HEK293T (cell line): ENCODE measurements around the gene PAQR7.

Experiments used
- CTCF ChIA-PET: fragments of 350-600 bp; formaldehyde crosslinking; extraction: SDS; loops from one replicate; lab custom pipeline; 2021; ENCODE audit warnings: antibody characterized with exemption, inconsistent platforms; lab: Yijun Ruan, JAX
- POLR2A ChIA-PET: fragments of 350-600 bp; formaldehyde crosslinking; extraction: SDS; loops from one replicate; lab custom pipeline; 2020; ENCODE audit warnings: antibody characterized with exemption, inconsistent platforms; lab: Yijun Ruan, JAX
- DNase-seq: peaks from one replicate; pipeline ENCODE4 v3.0.0; 2012; ENCODE audit warnings: mixed read lengths; ENCODE audit errors: extremely low spot score
- ARNT ChIP-seq: fragments of 450-650 bp; IDR thresholded peaks from 2 replicates; pipeline ENCODE4 v1.6.1; 2017; ENCODE audit warnings: mild to moderate bottlenecking
- BHLHE40 ChIP-seq: fragments of 450-650 bp; IDR thresholded peaks from 2 replicates; pipeline ENCODE4 v1.6.1; 2016; ENCODE audit warnings: mild to moderate bottlenecking, moderate library complexity, borderline replicate concordance
- CTBP1 ChIP-seq: fragments of 450-650 bp; IDR thresholded peaks from 2 replicates; pipeline ENCODE4 v1.6.1; 2016; ENCODE audit warnings: borderline replicate concordance
- ELF4 ChIP-seq: fragments of 450-650 bp; IDR thresholded peaks from 2 replicates; pipeline ENCODE4 v1.6.1; 2017; ENCODE audit warnings: antibody characterized with exemption
- FOXA1 ChIP-seq: fragments of 450-650 bp; IDR thresholded peaks from 2 replicates; pipeline ENCODE4 v1.6.1; 2016; ENCODE audit warnings: mild to moderate bottlenecking
- FOXK2 ChIP-seq: fragments of 450-650 bp; IDR thresholded peaks from 2 replicates; pipeline ENCODE4 v1.6.1; 2016; ENCODE audit warnings: mild to moderate bottlenecking
- FOXM1 ChIP-seq: fragments of 450-650 bp; IDR thresholded peaks from 2 replicates; pipeline ENCODE4 v1.6.1; 2017; ENCODE audit warnings: mild to moderate bottlenecking, borderline replicate concordance
- HDGF ChIP-seq: fragments of 450-650 bp; IDR thresholded peaks from 2 replicates; pipeline ENCODE4 v1.6.1; 2017; ENCODE audit warnings: antibody characterized with exemption, borderline replicate concordance
- L3MBTL2 ChIP-seq: fragments of 450-650 bp; conservative IDR thresholded peaks from 2 replicates; pipeline ENCODE4 v1.6.1; 2016; ENCODE audit warnings: mild to moderate bottlenecking
- LEF1 ChIP-seq: fragments of 450-650 bp; IDR thresholded peaks from 2 replicates; pipeline ENCODE4 v1.6.1; 2017; ENCODE audit warnings: mild to moderate bottlenecking, borderline replicate concordance
- NFRKB ChIP-seq: fragments of 450-650 bp; IDR thresholded peaks from 2 replicates; pipeline ENCODE4 v1.6.1; 2016; ENCODE audit warnings: mild to moderate bottlenecking, moderate library complexity
- SP1 ChIP-seq: fragments of 450-650 bp; IDR thresholded peaks from 2 replicates; pipeline ENCODE4 v1.6.1; 2017
- SUZ12 ChIP-seq: fragments of 450-650 bp; IDR thresholded peaks from 2 replicates; pipeline ENCODE4 v1.6.1; 2016; ENCODE audit warnings: mild to moderate bottlenecking
- TARDBP ChIP-seq: fragments of 450-650 bp; IDR thresholded peaks from 2 replicates; pipeline ENCODE4 v1.6.1; 2016
- ZNF384 ChIP-seq: fragments of 450-650 bp; IDR thresholded peaks from 2 replicates; pipeline ENCODE4 v1.6.1; 2016
- TF ChIP-seq, protein P1 (sequence below): fragments of 450-650 bp; IDR thresholded peaks from 2 replicates; pipeline ENCODE4 v1.6.1; 2016

The PAQR7 gene

DNA sequence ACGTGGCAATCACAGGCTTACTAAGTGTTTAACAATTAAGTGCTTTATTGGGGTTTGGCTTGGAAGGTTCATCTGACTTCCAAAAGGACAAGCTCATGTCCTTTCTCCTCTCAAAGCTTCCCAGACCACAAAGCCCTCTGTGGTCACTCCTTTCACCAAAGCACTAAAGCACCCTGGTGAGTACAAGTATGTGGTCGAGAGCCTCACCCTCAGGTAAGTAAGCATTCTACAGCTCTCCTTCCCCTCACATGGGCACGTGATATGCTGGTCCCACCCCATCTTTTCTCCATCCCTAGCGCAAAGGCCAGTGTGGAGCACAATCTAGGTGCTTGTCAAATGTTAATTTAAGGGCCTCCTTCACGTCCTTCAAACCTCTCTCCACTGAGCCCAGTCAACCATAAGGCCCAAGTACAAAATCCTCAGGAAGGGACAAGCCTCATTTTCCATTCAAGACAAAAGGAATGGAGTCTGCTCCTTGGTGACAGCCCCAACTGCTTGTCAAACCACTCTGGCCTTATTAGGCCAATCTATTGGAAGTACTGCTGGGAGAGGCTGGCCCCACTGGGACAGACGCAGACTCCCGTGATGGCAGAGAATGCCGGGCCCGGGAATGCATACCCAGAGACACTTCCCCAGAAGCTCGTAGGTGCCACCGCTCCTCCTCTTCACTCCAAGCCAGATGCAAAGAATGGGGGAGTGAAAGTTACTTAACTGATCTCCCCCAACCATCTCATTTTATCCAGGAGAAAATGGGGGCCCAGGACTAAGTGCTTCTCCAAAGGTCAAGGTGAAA lies 22.9 kb upstream of the PAQR7 start:
- no peak for TF ChIP-seq SP1
- no peak for TF ChIP-seq FOXK2
- no peak for TF ChIP-seq FOXM1
- no peak for TF ChIP-seq BHLHE40
- TF ChIP-seq, protein P1, sequence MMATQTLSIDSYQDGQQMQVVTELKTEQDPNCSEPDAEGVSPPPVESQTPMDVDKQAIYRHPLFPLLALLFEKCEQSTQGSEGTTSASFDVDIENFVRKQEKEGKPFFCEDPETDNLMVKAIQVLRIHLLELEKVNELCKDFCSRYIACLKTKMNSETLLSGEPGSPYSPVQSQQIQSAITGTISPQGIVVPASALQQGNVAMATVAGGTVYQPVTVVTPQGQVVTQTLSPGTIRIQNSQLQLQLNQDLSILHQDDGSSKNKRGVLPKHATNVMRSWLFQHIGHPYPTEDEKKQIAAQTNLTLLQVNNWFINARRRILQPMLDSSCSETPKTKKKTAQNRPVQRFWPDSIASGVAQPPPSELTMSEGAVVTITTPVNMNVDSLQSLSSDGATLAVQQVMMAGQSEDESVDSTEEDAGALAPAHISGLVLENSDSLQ: no peak
- TF ChIP-seq FOXA1: no peak
- TF ChIP-seq LEF1: no peak
- TF ChIP-seq ARNT: no peak
- no peak for TF ChIP-seq TARDBP
- TF ChIP-seq SUZ12: no peak
- no peak for TF ChIP-seq ELF4
- TF ChIP-seq CTBP1: no peak
- DNase-seq: no peak
- ChIA-PET CTCF (no interaction called here), POLR2A (interaction anchor here (1.1 to 6.5 kb wide), 3 partner anchors 10 to 101 kb away, joined by 3 to 61 read pairs (median 3); partner anchors contain the start of gene PAFAH2)

DNA sequence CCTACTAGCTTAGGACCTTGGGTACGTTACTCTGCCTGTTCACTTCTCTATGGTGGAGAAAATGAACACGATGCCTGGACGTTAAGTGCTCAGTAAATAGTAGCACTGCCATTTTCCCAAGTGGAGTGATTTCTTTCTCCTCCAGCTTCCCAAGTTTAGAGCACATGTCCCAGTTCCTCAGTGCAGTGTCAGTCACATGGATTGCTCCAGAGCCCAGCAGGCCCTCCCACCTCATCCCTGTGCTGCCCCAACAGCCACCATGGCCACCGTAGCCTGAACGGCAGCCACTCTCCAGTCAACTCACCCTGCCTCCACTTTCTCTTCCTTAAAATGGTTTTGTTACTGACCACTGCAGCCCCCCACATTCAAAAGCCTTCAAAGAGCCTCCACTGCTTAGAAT lies 22.2 kb upstream of the PAQR7 start:
- POLR2A ChIA-PET: interaction anchor here (1.1 to 6.5 kb wide), 5 partner anchors 8 to 102 kb away, joined by 3 to 61 read pairs (median 10); partner anchors contain the start of genes PAFAH2 and STMN1
- CTCF ChIA-PET: no interaction called here
- DNase-seq: no peak
- TF ChIP-seq L3MBTL2: no peak

GRCh38 chr1:25896266-25896665 lies 20.8 kb upstream of the PAQR7 start:
- CTCF ChIA-PET: interaction anchor here (0.8 to 3.1 kb wide), 12 partner anchors 8 to 133 kb away, joined by 3 to 25 read pairs (median 7); partner anchors contain the start of genes PAFAH2 and PAQR7
- DNase-seq: no peak
- POLR2A ChIA-PET: interaction anchor here (1.4 to 6.5 kb wide), 5 partner anchors 9 to 123 kb away, joined by 3 to 61 read pairs (median 10); partner anchors contain the start of genes PAFAH2, PAQR7 and STMN1
- TF ChIP-seq TARDBP: no peak
- no peak for TF ChIP-seq L3MBTL2
- TF ChIP-seq, protein P1: no peak
- no peak for TF ChIP-seq NFRKB
- TF ChIP-seq SP1: no peak

- TF ChIP-seq FOXA1 (no peak), ELF4 (no peak)
- peak; percentile 94 for DNase-seq
- ChIA-PET CTCF (interaction anchor here (0.6 to 3.1 kb wide), 17 partner anchors 9 to 160 kb away, joined by 3 to 25 read pairs (median 4); partner anchors contain the start of genes PAFAH2 and PAQR7), POLR2A (interaction anchor here (1.0 to 6.5 kb wide), 6 partner anchors 10 to 124 kb away, joined by 3 to 61 read pairs (median 9); partner anchors contain the start of genes PAFAH2, PAQR7 and STMN1)
These were observed 20.0 kb upstream of the PAQR7 start for GRCh38 chr1:25895365-25895990.

- no peak for TF ChIP-seq FOXK2
- no peak for TF ChIP-seq ELF4
- no peak for TF ChIP-seq CTBP1
- TF ChIP-seq FOXA1: no peak
- no peak for TF ChIP-seq LEF1
- no peak for TF ChIP-seq L3MBTL2
- CTCF ChIA-PET: interaction anchor here (0.7 to 1.2 kb wide), 2 partner anchors 103 to 285 kb away, joined by 3 to 4 read pairs; no protein-coding TSS in a partner anchor
- POLR2A ChIA-PET: interaction anchor here (1.0 to 3.4 kb wide), 2 partner anchors 18 to 104 kb away, joined by 3 to 13 read pairs; partner anchors contain the start of genes PAFAH2 and PAQR7
- DNase-seq: no peak
These were observed 17.6 kb upstream of the PAQR7 start for GRCh38 chr1:25893116-25893515.

GRCh38 chr1:25891606-25892005 lies 16.1 kb upstream of the PAQR7 start:
- DNase-seq: no peak
- CTCF ChIA-PET: interaction anchor here (0.6 to 1.1 kb wide), 2 partner anchors 93 to 106 kb away, joined by 3 read pairs; partner anchors contain the start of gene PAFAH2
- TF ChIP-seq SUZ12 (no peak), LEF1 (no peak), CTBP1 (no peak), FOXM1 (no peak), ELF4 (no peak), BHLHE40 (no peak), NFRKB (no peak), FOXA1 (no peak), SP1 (no peak), TARDBP (no peak), L3MBTL2 (no peak), HDGF (no peak), ZNF384 (no peak), FOXK2 (no peak), ARNT (no peak)
- TF ChIP-seq, protein P1: no peak
- POLR2A ChIA-PET: interaction anchor here (0.6 to 3.4 kb wide), 2 partner anchors 33 to 106 kb away, joined by 3 to 13 read pairs; partner anchors contain the start of gene PAFAH2
